Body of pancreas (tissue), 4 donors: ENCODE measurements around the gene BCL2L12. TPM values are rescaled to one million over a fixed set of nuclear protein-coding genes. Genes with fewer than 3 reads are reported as not detected.

Experiments
- ATAC-seq: fragments of 150-250 bp; one replicate; pipeline ENCODE4 v1.9.1; 2016
- DNase-seq, 4 donors: peaks; one replicate each; pipeline ENCODE4 v3.0.0-alpha.2; 2019
- H3K27ac ChIP-seq, 4 donors: fragments of 200-600 bp; sonication (generic); 1 replicate in 3 of 4; 2 replicates in 1 of 4; pipeline versions ENCODE4 v1.5.1 to v1.6.1; 2016 to 2019; ENCODE audit warnings: mild to moderate bottlenecking in 1 of 4, mixed read lengths in 1 of 4, moderate library complexity in 1 of 4
- H3K27me3 ChIP-seq, 2 donors: fragments of 200-600 bp; sonication (generic); one replicate each; pipeline ENCODE4 v1.6.0; 2016; ENCODE audit warnings: mild to moderate bottlenecking in 1 of 2
- H3K36me3 ChIP-seq, 2 donors: fragments of 200-600 bp; sonication (generic); replicated peaks in 1 of 2; 2 replicates each; pipeline ENCODE4 v1.5.1; 2016; ENCODE audit warnings: low read depth in 2 of 2; ENCODE audit not compliant: insufficient read depth in 1 of 2
- H3K4me1 ChIP-seq: fragments of 200-600 bp; sonication (generic); one replicate; pipeline ENCODE4 v1.6.0; 2016
- H3K4me3 ChIP-seq, 2 donors: fragments of 200-600 bp; sonication (generic); 1 replicate in 1 of 2; 2 replicates in 1 of 2; pipeline ENCODE4 v1.5.1; 2016 to 2019
- H3K9me3 ChIP-seq, 3 donors: fragments of 200-600 bp; sonication (generic); 1 replicate in 2 of 3; 2 replicates in 1 of 3; pipeline ENCODE4 v1.5.1; 2016
- CTCF ChIP-seq, 7 experiments: fragments of 450-650 bp in 4 of 7; fragments of 200-600 bp in 3 of 7; sonication (generic) in 3 of 7; IDR thresholded peaks; one replicate each; pipeline ENCODE4 v1.5.1; 2016 to 2019; ENCODE audit warnings: antibody characterized with exemption in 7 of 7
- POLR2A ChIP-seq, 3 donors: fragments of 450-650 bp; IDR thresholded peaks; one replicate each; pipeline ENCODE4 v1.6.1; 2016; ENCODE audit warnings: antibody characterized with exemption in 3 of 3, mild to moderate bottlenecking in 2 of 3
- WGBS, 2 donors: methylation state at CpG; one replicate each; pipeline ENCODE4 v1.1.5; 2017; 5-methylcytosine and 5-hydroxymethylcytosine counted together
- intact Hi-C: fragments of 100-400 bp; cut with DNase I; formaldehyde crosslinking; loops from one replicate; pipeline ENCODE4 v1.15.1; 2023
- total RNA-seq, 2 donors: library from RNA; depleted of rRNA; stranded (reverse); fragments of >200 nt; gene quantifications; one replicate each; pipeline ENCODE4 v1.1.0, GENCODE V29; 2016

BCL2L12 gene
- total RNA-seq, 2 donors from 2014 or later: 3.6 to 5.6 TPM

- intact Hi-C loops: no loop called here
Observed at GRCh38 chr19:49624967-49625910, 40.5 kb upstream of the BCL2L12 start.

GRCh38 chr19:49626226-49626625 lies 39.5 kb upstream of the BCL2L12 start:
- no peak overlapping the region for H3K27ac ChIP-seq
- TF ChIP-seq CTCF (IDR thresholded peaks at IDR 0.05) (no peak), POLR2A (IDR thresholded peaks at IDR 0.05) (no peak)
- DNase-seq (no peak), ATAC-seq (no peak)
- H3K27me3 ChIP-seq: no peaks in the 10 kb centered on the region
- H3K4me1 ChIP-seq: peaks cover 7% of the 10 kb centered on the region
- H3K4me3 ChIP-seq: no peak overlapping the region
- intact Hi-C loops: no loop called here
- peaks cover 0 to 7% of the 10 kb centered on the region in 2 donors for H3K36me3 ChIP-seq
- H3K9me3 ChIP-seq: no peaks in the 10 kb centered on the region
- 87 to 90% methylated on average over 9 to 11 of the region's 11 CpGs for WGBS, 2 donors

More at GRCh38 chr19:49624967-49625910, 40.5 kb upstream of the BCL2L12 start:
- Histone ChIP-seq H3K9me3 (no peaks in the 10 kb centered on the region), H3K27ac (no peak overlapping the region), H3K27me3 (no peaks in the 10 kb centered on the region), H3K4me3 (no peak overlapping the region), H3K4me1 (no peaks in the 10 kb centered on the region), H3K36me3 (peaks cover 0 to 8% of the 10 kb centered on the region in 2 donors)
- TF ChIP-seq CTCF (IDR thresholded peaks at IDR 0.05) (no peak), POLR2A (IDR thresholded peaks at IDR 0.05) (no peak)
- WGBS, 2 donors: 84 to 89% methylated on average over 22 to 27 of the region's 27 CpGs
- ATAC-seq: no peak
- no peak for DNase-seq

DNA sequence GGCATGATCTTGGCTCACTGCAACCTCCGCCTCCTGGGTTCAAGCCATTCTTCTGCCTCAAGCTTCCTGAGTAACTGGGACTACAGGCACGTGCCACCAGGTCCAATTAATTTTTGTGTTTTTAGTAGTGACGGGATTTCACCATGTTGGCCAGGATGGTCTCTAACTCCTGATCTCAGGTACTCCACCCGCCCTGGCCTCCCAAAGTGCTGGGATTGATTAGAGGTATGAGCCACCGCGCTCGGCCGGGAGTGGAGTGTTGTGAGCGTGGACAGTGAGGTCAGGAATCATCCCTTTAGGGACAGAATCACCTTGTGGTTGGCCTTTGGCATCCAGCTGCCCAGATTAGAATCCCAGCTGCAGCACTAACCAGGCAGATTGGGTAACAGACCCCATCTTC lies 36.1 kb upstream of the BCL2L12 start:
- intact Hi-C loops: no loop called here
- WGBS, 2 donors: 92 to 93% methylated on average over 8 to 9 of the region's 9 CpGs
- Histone ChIP-seq H3K4me1 (peaks cover 15% of the 10 kb centered on the region), H3K27ac (no peak overlapping the region), H3K9me3 (no peaks in the 10 kb centered on the region), H3K27me3 (no peaks in the 10 kb centered on the region), H3K4me3 (no peak overlapping the region), H3K36me3 (peaks cover 0 to 7% of the 10 kb centered on the region in 2 donors)
- ATAC-seq (no peak), DNase-seq (no peak)
- TF ChIP-seq POLR2A (IDR thresholded peaks at IDR 0.05): no peak
- TF ChIP-seq CTCF (IDR thresholded peaks at IDR 0.05): no peak

DNA sequence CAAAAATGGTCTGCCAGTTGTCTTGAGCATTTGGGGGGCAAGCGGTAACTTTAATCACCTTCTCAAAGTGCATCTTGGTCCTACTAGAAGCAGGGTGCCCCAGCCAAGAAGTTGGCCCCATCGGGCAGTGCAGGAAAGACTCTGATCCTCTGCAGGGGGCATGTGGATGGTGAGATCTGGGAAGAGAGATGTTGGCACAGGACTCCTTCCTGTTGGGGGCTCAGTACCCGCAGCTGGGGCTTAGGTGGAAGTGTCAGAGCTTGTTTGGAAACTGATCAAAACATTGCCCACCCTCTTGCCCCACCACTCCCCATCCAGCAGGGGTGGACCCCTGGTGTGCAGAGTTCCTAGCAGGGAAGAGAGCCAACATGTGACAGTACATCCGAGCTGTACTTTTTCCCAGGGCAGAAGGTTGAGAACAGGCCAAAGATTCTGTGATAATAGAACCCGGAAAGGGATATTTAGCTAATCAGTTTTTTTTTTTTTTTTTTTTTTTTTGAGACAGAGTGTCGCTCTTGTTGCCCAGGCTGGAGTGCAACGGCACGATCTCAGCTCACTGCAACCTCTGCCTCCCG lies 34.6 kb upstream of the BCL2L12 start:
- Histone ChIP-seq H3K27me3 (no peaks in the 10 kb centered on the region), H3K9me3 (no peaks in the 10 kb centered on the region), H3K4me1 (peaks cover 15% of the 10 kb centered on the region), H3K4me3 (no peak overlapping the region), H3K27ac (peak overlapping the region in 3 of 4 donors; percentile 55 to 71 (median 69)), H3K36me3 (peaks cover 0 to 5% of the 10 kb centered on the region in 2 donors)
- intact Hi-C loops: no loop called here
- TF ChIP-seq CTCF (IDR thresholded peaks at IDR 0.05) (no peak), POLR2A (IDR thresholded peaks at IDR 0.05) (no peak)
- ATAC-seq (peak; percentile 69), DNase-seq (peak in 2 of 4 donors; percentile 35 to 55)
- 21 to 28% methylated on average over 8 to 9 of the region's 9 CpGs for WGBS, 2 donors
